Activated CD4-positive, alpha-beta T cell treated with anti-CD3 and anti-CD28 coated beads for 24 hours (primary cell): ENCODE measurements around the gene GIGYF1.
"Not testable (repeated sequence)": the region's sequence is repeated elsewhere in the genome, so short reads cannot be mapped to it uniquely, and the experiment has no call there.

Experiments used
- DNase-seq, 2 donors: peaks; one replicate each; pipeline ENCODE4 v3.0.0-alpha.2; 2020; ENCODE audit warnings: low read depth in 2 of 2

Gene GIGYF1

GRCh38 chr7:100673302-100673941, 20.6 kb downstream of the GIGYF1 start, which contains the start of gene GNB2:
GNB2 (plus strand) TSS chr7:100673740; CDS start chr7:100676266, 2,526 bp downstream.
- peak; percentile 98 to 99 for DNase-seq

- DNase-seq = no peak
Observed at GRCh38 chr7:100671353-100672327, 22.4 kb downstream of the GIGYF1 start.

GRCh38 chr7:100670074-100670473, 24.0 kb downstream of the GIGYF1 start:
- DNase-seq = no peak

DNA sequence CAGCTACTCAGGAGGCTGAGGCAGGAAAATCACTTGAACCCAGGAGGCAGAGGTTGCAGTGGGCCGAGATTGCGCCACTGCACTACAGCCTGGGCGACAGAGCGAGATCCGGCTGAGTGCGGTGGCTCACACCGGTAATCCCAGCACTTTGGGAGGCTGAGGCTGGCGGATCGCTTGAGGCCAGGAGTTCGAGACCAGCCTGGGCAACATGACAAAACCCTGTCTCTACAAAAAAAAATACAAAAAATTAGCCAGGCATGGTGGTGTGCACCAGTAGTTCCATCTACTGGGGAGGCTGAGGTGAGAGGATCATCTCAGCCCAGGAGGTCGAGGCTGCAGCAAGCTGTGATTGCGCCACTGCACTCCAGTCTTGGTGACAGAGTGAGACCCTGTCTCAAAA, 24.9 kb downstream of the GIGYF1 start:
- DNase-seq = not testable (repeated sequence)

DNA sequence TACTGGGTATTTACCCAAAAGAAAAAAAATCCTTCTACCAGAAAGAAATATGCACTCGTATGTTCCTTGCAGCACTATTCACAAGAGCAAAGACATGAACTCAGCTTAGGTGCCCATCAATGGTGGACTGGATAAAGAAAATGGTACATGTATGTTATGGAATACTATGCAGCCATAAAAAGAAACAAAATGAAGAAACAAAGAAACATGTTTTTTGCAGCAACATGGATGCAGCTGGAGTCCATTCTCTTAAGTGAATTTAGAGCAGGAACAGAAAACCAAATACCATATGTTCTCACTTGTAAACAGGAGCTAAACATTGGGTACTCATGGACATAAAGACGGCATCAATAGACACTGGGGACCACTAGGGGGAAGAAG, 26.0 kb downstream of the GIGYF1 start:
- DNase-seq = no peak

DNA sequence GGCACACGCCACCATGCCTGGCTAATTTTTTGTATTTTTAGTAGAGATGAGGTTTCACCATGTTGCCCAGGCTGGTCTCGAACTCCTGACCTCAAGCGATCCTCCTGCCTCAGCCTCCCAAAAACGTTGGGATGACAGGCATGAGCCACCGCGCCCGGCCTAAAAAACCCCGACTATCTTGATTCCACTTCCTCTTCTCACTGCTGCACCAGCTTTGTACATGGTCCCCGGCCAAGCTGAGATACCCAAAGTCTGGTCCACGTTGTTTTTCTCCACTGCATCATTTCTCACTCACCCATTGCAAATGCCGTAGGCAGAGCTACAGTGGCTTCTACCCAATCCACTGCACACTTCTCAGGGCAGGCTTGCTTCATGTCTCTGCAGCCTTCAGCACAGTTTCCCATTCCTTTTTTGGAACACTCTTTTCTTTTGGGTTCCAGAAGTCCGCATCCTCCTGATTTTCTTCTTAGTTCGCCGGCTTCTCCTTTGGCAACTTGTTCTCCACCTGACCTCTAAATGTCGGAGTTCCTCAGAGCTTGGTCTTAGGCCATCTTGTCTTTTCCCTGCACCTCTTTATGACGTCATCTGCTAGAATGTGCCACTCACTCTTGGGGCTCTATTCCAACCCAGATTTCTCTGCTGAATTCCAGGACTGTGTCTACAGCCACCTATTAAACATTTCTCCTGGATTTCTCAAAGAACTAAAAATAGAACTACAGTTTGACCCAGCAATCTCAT, 26.6 kb downstream of the GIGYF1 start:
- no peak for DNase-seq

GRCh38 chr7:100665168-100665726, 28.8 kb downstream of the GIGYF1 start:
- no peak for DNase-seq

GRCh38 chr7:100662194-100662776, 31.8 kb downstream of the GIGYF1 start:
- DNase-seq = not testable (repeated sequence)

DNA sequence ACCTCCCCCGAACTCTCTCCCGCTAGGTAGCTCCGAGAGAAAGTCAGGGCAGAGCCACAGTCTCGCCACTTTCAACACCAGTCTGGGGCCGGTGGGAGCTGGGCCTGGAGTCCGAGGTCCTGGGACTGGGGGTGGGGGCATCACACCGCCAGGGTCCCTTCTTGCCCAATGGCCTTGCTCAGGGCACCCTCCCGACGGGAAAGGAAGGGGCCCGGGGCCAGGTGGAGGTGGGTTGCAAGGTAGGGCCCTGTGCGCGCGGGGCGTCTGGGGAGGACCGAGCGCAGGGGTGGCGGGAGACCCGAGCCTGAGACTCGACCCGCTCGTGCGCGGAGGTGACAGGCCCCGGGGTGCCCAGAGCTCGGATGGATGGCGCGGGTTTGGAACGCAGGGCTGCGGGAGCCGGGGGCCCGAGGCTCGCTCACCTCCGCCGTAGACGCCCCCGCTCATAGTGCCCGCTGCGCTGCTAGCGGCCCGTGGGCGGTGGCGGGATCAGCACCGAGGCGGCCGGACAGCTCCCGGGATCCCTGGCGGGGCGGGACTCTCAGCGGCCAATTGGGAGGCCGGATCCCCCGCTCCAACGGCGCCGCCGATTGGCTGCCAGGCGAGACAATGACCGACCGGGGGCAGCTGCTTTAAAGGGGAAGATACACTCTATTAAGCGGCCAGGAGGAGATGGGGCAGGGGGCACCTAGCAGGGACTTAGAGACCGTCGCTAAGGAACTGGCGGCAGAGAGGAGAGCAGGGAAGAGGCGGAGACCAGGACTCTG, 38.0 kb downstream of the GIGYF1 start, which contains the start of gene ACTL6B:
Gene ACTL6B (minus strand): TSS at position 541 of the 767 bp plus-strand sequence. CDS start 94 bp downstream, at position 447.
- peak in 1 of 2 donors; percentile 55 for DNase-seq

DNA sequence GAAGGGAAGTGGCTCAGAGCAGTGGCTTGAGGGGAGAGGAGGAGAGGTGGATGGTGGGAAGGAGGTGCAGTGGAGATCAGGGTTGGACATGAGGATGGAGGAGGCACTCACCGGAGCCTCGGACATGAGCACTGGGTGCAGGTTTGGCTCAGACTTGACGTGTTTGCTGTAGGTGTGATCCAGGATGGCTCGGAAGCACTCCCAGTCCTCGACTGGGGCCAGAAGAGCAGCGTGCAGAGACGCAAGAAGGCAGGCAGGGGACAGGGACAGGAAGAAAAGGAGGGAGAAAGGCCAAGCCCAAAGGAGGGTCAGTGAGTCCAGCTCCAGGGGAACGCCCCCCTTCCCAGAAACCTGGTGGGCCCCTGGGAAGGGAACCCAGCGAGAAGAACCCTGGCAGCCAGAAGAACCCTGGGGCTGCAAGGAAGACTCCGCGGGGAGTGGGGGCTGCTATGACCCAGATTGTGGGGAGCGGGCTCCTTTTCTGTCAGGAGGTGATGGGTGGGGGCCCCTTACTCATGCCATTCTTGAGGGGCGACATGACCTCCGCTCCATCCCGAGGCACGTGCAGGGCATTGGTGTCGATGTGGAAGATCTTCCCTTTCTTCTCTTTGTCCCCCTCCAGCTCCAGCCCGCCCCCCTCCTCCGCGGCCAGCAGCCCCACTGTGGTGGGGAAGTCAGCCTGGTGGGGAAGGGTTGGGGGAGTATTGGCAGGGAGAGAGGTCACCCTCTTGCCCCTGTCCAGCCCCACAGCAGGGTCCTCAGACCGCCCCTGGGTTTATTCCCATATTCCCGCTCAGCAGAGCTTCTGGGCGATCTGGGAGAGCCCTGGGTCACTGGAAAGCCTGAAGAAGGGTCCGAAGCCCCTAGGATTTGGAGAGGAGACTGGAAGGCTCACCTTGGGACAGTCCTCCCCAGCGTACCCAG, 38.9 kb downstream of the GIGYF1 start:
- DNase-seq = no peak

GRCh38 chr7:100649826-100650565, 44.1 kb downstream of the GIGYF1 start:
- DNase-seq = no peak

DNA sequence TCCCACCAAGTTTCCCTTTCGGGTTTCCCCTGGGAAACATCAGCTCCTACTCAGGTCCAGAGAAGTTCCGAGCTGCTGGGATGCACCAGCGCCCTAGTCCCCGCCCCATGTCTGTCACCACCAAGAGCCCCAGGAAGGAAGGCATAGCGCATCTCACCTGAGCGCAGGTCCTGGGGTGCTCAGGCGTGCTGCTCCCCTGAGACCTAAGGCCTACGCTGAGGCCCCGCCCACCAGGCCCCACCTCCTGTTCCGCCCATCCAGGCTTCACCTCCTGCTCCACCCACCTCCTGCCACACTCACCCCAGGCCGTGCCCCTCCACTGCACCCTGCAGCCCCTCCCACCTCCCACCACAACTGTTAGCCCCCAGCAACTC, 51.5 kb downstream of the GIGYF1 start:
- DNase-seq = no peak

- no peak for DNase-seq
Observed at GRCh38 chr7:100641860-100642533, 52.1 kb downstream of the GIGYF1 start.

DNA sequence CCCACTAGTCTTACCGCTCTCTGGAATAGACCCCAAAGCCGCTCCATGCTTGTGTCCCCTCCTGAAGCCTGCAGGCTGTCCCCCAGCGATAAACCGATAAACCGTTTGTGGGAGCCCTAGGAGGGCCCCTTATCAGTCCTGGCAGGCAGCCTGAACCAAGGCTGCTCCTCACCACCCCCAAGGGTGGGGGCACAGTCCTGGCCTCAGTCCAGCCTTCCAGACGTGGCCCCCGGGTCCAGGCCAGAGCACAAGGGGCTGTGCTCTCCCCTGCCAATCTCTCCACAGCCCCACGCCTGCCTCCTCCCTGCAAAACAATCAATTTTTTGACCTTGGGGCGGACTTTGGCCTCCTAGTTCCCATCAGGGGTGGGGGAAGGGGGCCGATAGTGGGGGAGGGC, 52.6 kb downstream of the GIGYF1 start, which contains the start of gene TFR2:
Gene TFR2 (minus strand): TSS at position 90 of the 397 bp plus-strand sequence. CDS start 43 bp downstream, at position 47.
- no peak for DNase-seq

DNA sequence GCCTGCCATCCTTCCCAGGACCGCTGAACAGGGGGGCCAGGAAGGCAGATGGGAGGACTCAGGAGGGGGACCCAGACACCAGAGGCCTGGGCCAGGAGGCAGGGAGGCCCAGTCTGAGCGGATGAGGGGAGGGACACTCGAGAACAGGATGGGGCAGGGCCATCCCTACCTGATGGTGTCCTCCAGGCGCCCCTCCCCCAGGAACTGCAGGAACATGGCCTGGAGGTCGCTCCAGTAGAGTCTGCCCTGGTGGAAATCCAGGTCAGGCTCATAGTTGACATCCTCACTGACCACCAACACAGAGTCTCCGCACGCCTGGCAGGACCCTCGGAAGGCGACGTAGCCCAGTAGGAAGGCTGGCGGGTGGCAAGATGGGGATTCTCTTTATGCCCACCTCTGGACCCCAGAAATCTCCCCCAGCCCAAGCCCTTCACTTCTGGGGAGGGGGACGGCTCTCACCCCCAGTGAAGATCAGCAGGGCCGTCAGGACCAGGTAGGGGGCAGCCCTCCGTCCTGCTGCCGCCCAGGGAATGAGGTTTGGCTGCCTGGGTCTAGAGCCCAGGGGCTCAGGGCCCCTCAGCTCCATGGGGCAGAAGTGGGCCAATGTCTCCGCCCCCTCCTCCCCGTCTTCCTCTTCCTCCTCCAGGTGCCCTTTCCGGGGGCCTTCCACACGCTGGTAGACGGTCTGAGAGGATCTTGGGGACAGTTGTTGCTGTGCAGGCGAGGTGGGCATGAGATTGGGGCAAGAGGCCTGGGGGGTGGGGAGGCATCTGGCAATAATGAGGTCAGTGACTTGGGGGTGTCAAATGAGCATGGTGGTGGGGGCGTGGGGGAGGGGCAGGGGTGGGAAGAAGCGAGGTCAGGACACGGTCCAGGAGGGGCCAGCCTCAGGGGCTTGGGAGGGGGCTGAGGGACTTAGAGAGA, 53.3 kb downstream of the GIGYF1 start:
- DNase-seq = no peak

DNA sequence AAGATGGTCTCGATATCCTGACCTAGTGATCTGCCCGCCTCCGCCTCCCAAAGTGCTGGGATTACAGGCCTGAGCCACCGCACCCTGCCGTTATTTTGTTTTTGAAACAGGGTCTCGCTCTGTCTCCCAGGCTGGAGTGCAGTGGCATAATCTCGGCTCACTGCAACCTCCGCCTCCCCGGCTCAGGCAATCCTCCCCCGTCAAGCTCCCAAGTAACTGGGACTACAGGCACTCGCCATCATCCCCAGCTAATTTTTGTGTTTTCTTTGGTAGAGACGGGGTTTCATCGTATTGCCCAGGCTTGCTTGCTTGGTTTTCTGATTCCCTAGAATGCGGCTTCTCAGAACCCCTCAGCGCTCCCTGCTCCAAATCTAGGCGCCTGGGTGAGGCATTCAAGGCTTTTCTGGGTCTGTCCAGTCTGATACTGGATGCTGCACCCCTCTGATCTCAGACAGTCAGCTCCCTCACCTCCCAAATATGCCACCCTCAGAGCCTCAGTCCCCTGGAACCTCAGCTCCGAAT, 54.0 kb downstream of the GIGYF1 start:
- DNase-seq = no peak
